Measurements from ENCODE around the gene UCP2. TPM values are rescaled to one million over a fixed set of nuclear protein-coding genes. Genes with fewer than 3 reads are reported as not detected.

The UCP2 gene
- polyA plus RNA-seq, 3 donors from 2014 or later, result 1,092 to 2,060 (median 1,799) TPM

DNA sequence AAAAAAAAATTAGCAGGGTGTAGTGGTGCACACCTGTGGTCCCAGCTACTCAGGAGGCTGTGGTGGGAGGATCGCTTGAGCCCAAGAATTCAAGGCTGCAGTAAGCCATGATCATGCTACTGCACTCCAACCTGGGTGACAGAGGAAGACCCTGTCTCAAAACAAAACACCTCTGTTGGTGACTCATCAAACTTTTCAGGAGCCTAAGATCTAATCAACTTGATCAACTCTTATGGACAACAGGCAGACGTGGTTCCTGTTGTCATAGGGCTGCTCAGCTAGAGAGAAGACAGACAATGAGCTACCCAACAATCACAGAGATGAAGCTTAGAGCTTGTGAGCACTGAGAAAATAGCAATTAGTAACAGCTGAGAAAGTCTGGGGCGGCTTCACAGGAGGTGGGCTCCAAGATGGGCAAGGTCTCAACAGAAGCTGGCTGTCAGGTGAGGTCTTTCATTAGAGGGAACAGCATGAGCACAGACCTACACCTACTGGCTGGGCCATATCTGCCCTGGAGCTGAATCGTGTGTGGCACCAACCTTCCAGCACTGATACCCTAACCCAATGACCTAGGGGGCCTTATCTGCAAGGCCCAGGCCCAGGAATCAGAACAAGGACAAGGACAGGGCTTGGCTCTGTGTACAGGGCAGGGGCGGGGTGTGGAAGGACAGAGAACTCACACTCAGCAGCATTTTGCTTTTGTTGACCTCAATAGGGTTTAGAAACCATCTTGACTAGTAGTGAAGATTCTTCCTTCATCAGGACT lies 33.5 kb upstream of the UCP2 start:
- no peak for DNase-seq
- Mint-ChIP-seq H3K27me3 (ENCODE audit: low read depth in 3 of 3) (peaks cover 0 to 2% (median 0%) of the 10 kb centered on the region in 3 donors), H3K36me3 (peaks cover 18 to 50% (median 22%) of the 10 kb centered on the region in 3 donors), H3K4me3 (no peak overlapping the region), H3K27ac (peak overlapping the region in 1 of 6 donors; percentile 6), H3K4me1 (peaks cover 14 to 30% of the 10 kb centered on the region in 2 donors), H3K9me3 (no peaks in the 10 kb centered on the region)

GRCh38 chr11:74014880-74015279 lies 32.2 kb upstream of the UCP2 start:
- no peak for DNase-seq
- Mint-ChIP-seq H3K27me3 (ENCODE audit: low read depth in 3 of 3) (peaks cover 0 to 2% (median 0%) of the 10 kb centered on the region in 3 donors), H3K4me3 (no peak overlapping the region), H3K4me1 (peaks cover 26 to 43% of the 10 kb centered on the region in 2 donors), H3K27ac (no peak overlapping the region), H3K36me3 (peaks cover 22 to 52% (median 23%) of the 10 kb centered on the region in 3 donors), H3K9me3 (no peaks in the 10 kb centered on the region)

DNA sequence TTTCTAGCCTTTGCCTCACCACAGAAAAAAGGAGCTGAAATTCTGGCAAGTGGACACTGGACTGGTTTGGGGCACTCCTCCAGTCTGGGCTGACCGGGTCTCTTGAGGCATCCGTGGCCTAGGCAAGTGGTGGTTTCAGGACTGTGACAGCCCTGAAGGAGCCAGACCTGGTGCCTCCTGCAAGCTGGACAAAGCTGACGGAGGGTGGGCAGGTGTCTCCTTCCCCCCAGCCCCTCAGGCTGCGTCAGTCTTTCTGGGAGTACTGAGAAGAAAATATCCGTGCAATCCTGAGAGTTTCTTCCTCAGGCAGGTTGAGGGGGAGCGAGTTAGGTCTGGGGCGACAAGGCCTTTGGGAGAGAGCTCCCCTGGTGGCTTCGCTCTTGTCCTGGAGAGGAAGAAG lies 30.5 kb upstream of the UCP2 start:
- peaks cover 22 to 52% (median 26%) of the 10 kb centered on the region in 3 donors for H3K36me3 Mint-ChIP-seq
- no peaks in the 10 kb centered on the region for H3K9me3 Mint-ChIP-seq
- no peak for DNase-seq
- no peak overlapping the region for H3K4me3 Mint-ChIP-seq
- peaks cover 42 to 49% of the 10 kb centered on the region in 2 donors for H3K4me1 Mint-ChIP-seq
- H3K27ac Mint-ChIP-seq, result peak overlapping the region in 1 of 6 donors; percentile 80
- peaks cover 0 to 2% (median 0%) of the 10 kb centered on the region in 3 donors for H3K27me3 Mint-ChIP-seq (ENCODE audit: low read depth in 3 of 3)

DNA sequence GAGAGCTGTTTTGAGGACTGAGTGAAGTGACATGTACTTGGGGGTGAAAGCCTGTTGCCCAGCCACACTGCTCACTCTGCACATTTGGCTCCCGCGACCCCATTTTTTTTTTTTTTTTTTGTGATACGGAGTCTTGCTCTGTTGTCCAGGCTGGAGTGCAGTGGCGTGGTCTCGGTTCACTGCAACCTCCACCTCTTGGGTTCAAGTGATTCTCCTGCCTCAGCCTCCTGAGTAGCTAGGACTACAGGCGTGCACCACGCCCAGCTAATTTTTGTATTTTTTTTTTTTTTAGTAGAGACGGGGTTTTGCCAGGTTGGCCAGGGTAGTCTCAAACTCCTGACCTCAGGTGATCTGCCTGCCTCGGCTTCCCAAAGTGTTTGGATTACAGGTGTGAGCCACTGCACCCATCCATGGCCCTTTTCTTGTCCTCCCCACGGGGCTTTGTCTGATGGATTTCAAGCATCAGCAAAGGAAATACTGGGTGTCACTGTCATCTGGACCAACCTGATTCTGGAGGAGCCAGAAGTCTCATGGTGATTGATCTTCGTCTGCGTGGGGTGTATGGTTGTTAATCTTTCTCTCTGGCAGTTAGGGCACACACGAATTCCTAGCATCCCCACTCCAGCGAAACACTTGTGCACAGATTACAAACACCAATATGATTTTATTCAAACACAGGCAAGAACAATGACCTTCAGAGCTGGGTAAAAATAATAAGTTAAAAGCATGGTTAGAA lies 29.6 kb upstream of the UCP2 start:
- DNase-seq, result no peak
- Mint-ChIP-seq H3K9me3 (no peaks in the 10 kb centered on the region), H3K36me3 (peaks cover 16 to 46% (median 23%) of the 10 kb centered on the region in 3 donors), H3K27ac (peak overlapping the region in 5 of 6 donors; percentile 53 to 91 (median 81)), H3K4me1 (peaks cover 50 to 54% of the 10 kb centered on the region in 2 donors), H3K27me3 (ENCODE audit: low read depth in 3 of 3) (peaks cover 0 to 2% (median 0%) of the 10 kb centered on the region in 3 donors), H3K4me3 (peak overlapping the region in 3 of 5 donors; percentile 7 to 56 (median 18))

GRCh38 chr11:74011360-74012073 lies 28.9 kb upstream of the UCP2 start:
- Mint-ChIP-seq H3K36me3 (peaks cover 8 to 39% (median 16%) of the 10 kb centered on the region in 3 donors), H3K27ac (peak overlapping the region; percentile 29 to 91 (median 70)), H3K4me1 (peaks cover 54 to 56% of the 10 kb centered on the region in 2 donors)

DNA sequence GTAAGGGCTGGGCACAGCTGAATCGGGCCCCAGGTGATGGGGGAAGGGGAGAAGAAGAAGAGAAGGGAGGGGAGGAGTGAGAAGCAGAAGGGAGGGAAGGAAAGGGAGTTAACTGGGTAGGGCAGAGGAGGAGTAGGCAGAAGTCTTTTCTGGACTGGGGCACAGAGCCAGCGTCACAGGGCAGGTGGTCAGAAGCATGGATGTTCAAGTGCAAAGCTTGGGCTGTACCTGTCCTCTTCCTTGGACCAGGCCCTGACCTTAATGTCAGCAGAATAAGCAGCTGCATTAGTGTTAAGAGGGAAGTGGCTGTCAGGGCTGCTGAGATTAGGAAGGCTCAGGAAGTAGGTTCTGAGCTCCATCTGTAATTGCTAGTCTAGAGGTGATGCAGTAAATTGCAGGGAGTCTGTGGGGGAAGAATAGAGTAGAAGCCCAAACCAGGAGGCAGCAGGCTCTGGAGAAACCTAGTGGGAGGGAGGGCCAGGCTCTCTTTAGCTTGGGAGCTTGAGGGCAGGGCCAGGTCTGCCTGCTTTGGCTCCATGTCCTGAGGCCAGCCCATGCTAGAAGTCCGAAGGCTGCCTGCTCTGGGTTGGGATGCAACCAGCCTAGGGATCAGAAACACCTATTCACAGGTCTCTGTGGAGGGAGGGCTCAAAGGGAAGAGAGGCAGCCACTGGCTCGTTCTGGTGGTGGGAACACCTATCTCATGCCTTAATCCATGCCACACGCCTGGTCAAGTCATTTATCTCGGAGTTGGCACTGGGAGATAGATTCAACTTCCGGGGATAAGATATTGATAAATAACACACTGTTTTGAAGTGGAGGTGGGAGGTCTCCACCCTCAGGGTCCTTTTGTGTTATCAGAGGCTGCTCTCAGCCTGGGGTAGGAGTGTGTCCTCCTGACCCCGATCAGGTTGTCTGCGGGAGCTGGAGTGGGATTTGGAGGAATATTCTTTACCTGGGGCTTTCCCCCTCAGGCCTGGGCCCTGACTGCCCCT lies 28.0 kb upstream of the UCP2 start:
- DNase-seq, result no peak
- Mint-ChIP-seq H3K9me3 (no peaks in the 10 kb centered on the region), H3K36me3 (peaks cover 4 to 30% (median 9%) of the 10 kb centered on the region in 3 donors), H3K4me1 (peaks cover 61 to 65% of the 10 kb centered on the region in 2 donors), H3K4me3 (peak overlapping the region in 4 of 5 donors; percentile 22 to 61 (median 32)), H3K27ac (peak overlapping the region; percentile 53 to 91 (median 76)), H3K27me3 (ENCODE audit: low read depth in 3 of 3) (peaks cover 0 to under 1% (median 0%) of the 10 kb centered on the region in 3 donors)

More at GRCh38 chr11:74011360-74012073, 28.9 kb upstream of the UCP2 start:
- H3K27me3 Mint-ChIP-seq (ENCODE audit: low read depth in 3 of 3), result peaks cover 0 to 2% (median 0%) of the 10 kb centered on the region in 3 donors
- H3K9me3 Mint-ChIP-seq, result no peaks in the 10 kb centered on the region
- DNase-seq, result no peak
- peak overlapping the region in 3 of 5 donors; percentile 18 to 56 (median 25) for H3K4me3 Mint-ChIP-seq

GRCh38 chr11:74009675-74010305 lies 27.1 kb upstream of the UCP2 start:
- Mint-ChIP-seq H3K36me3 (peaks cover 4 to 24% (median 12%) of the 10 kb centered on the region in 3 donors), H3K4me3 (no peak overlapping the region), H3K27ac (peak overlapping the region in 5 of 6 donors; percentile 24 to 80 (median 46))

GRCh38 chr11:74009230-74009547 lies 26.5 kb upstream of the UCP2 start:
- peaks cover 72 to 79% of the 10 kb centered on the region in 2 donors for H3K4me1 Mint-ChIP-seq
- H3K36me3 Mint-ChIP-seq, result peaks cover 4 to 20% (median 12%) of the 10 kb centered on the region in 3 donors
- DNase-seq, result no peak
- H3K4me3 Mint-ChIP-seq, result peak overlapping the region in 1 of 5 donors; percentile 14
- peak overlapping the region in 5 of 6 donors; percentile 45 to 86 (median 76) for H3K27ac Mint-ChIP-seq
- H3K9me3 Mint-ChIP-seq, result no peaks in the 10 kb centered on the region
- H3K27me3 Mint-ChIP-seq (ENCODE audit: low read depth in 3 of 3), result peaks cover 0 to 4% (median 2%) of the 10 kb centered on the region in 3 donors

More at GRCh38 chr11:74009675-74010305, 27.1 kb upstream of the UCP2 start:
- no peaks in the 10 kb centered on the region for H3K9me3 Mint-ChIP-seq
- peaks cover 66 to 73% of the 10 kb centered on the region in 2 donors for H3K4me1 Mint-ChIP-seq
- DNase-seq, result no peak
- H3K27me3 Mint-ChIP-seq (ENCODE audit: low read depth in 3 of 3), result peaks cover 0 to 4% (median 0%) of the 10 kb centered on the region in 3 donors

GRCh38 chr11:74008373-74009229 lies 26.0 kb upstream of the UCP2 start, which contains the start of gene UCP3:
Gene UCP3 (minus strand): TSS chr11:74009085. CDS start chr11:74007042, 2,043 bp downstream.
- Mint-ChIP-seq H3K36me3 (peaks cover 4 to 16% (median 12%) of the 10 kb centered on the region in 3 donors), H3K9me3 (no peaks in the 10 kb centered on the region), H3K4me1 (peaks cover 78 to 85% of the 10 kb centered on the region in 2 donors), H3K27me3 (ENCODE audit: low read depth in 3 of 3) (peaks cover 0 to 4% (median 2%) of the 10 kb centered on the region in 3 donors), H3K27ac (peak within 1 kb of the TSS; percentile 45 to 93 (median 76)), H3K4me3 (peak within 1 kb of the TSS in 2 of 5 donors; percentile 14)
- no peak for DNase-seq

DNA sequence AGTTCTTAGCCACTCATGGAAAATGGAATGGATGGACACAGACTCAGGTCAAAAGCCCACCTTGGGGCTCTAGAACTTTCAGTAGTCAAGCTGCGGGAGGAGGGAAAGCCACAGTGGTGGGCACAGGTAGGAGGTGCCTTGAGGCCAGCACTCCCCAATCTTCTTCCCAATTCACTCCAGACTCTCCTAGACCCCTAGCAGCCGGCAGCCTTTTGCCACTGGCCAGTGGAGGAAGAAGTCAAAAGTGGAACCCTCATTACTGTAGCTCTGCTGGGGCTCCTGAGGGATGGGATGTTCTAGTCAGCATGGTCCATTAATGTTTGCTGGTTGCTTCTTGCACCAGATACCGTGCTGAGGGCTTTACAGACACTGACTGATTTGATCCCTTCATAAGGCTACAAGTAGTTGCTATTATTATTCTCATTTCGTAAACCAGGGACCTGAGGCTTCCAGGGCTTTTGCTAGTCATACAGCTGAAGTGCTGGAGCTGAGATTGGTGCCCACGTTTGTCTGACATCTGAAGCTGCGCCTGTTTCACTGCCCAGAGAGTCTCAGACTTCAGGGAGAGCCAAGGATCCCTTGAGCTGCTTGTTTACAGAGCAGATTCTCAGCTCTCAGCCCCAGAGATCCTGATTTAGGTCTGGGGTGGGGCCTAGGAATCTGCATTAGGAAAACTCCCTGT lies 25.2 kb upstream of the UCP2 start:
- H3K4me1 Mint-ChIP-seq, result peaks cover 85 to 92% of the 10 kb centered on the region in 2 donors
- H3K36me3 Mint-ChIP-seq, result peaks cover 4 to 20% (median 18%) of the 10 kb centered on the region in 3 donors
- H3K27ac Mint-ChIP-seq, result peak overlapping the region; percentile 37 to 93 (median 76)
- DNase-seq, result no peak
- peaks cover 0 to 4% (median 2%) of the 10 kb centered on the region in 3 donors for H3K27me3 Mint-ChIP-seq (ENCODE audit: low read depth in 3 of 3)
- peak overlapping the region in 1 of 5 donors; percentile 53 for H3K4me3 Mint-ChIP-seq
- H3K9me3 Mint-ChIP-seq, result no peaks in the 10 kb centered on the region
